Left renal pelvis (tissue), 4 donors: Measurements from ENCODE around the gene HIPK4. TPM values are rescaled to one million over a fixed set of nuclear protein-coding genes. Genes with fewer than 3 reads are reported as not detected.
"Not testable (repeated sequence)": the region's sequence is repeated elsewhere in the genome, so short reads cannot be mapped to it uniquely, and the experiment has no call there.

Source experiments
- DNase-seq, 4 donors: peaks; one replicate each; pipeline ENCODE4 v3.0.0-alpha.2; 2013; ENCODE audit warnings: low read depth in 4 of 4, low spot score in 3 of 4
- polyA plus RNA-seq, 4 donors: library from polyadenylated mRNA; unstranded; fragments of 120-200 nt; gene quantifications; one replicate each; pipeline ENCODE4 v1.2.1, GENCODE V29; 2013; ENCODE audit not compliant: insufficient read length in 4 of 4

HIPK4 gene
- polyA plus RNA-seq, result under 1 TPM; 0.11 to 0.26 (median 0.16) TPM

GRCh38 chr19:40390084-40390742 is at the start of gene HIPK4:
HIPK4 (minus strand) TSS chr19:40390181; CDS start chr19:40389902, 279 bp downstream.
- DNase-seq, result no peak

- no peak for DNase-seq
These were observed 48.3 kb upstream of the HIPK4 start for GRCh38 chr19:40438284-40438683.

GRCh38 chr19:40433391-40434216 is 43.6 kb upstream of the HIPK4 start:
- DNase-seq, result peak; percentile 83 to 89 (median 86)

GRCh38 chr19:40432760-40433159 is 42.8 kb upstream of the HIPK4 start:
- not testable (repeated sequence) for DNase-seq

- DNase-seq, result no peak
These were observed 41.7 kb upstream of the HIPK4 start for GRCh38 chr19:40431698-40432097.

GRCh38 chr19:40430242-40430641 is 40.3 kb upstream of the HIPK4 start:
- DNase-seq, result not testable (repeated sequence)

GRCh38 chr19:40428197-40428596 is 38.2 kb upstream of the HIPK4 start:
- not testable (repeated sequence) for DNase-seq

GRCh38 chr19:40425450-40426287 is 35.7 kb upstream of the HIPK4 start, which contains the start of gene SERTAD1:
SERTAD1 (minus strand) TSS chr19:40425992; CDS start chr19:40423546, 2,446 bp downstream.
- peak; percentile 99 for DNase-seq

- DNase-seq, result no peak
These were observed 34.9 kb upstream of the HIPK4 start for GRCh38 chr19:40424637-40425449.

GRCh38 chr19:40423938-40424337 is 34.0 kb upstream of the HIPK4 start:
- no peak for DNase-seq

- DNase-seq, result no peak
These were observed 33.0 kb upstream of the HIPK4 start for GRCh38 chr19:40422748-40423566.

GRCh38 chr19:40421993-40422747 is 32.2 kb upstream of the HIPK4 start:
- DNase-seq, result no peak

- peak; percentile 66 to 89 (median 84) for DNase-seq
These were observed 31.1 kb upstream of the HIPK4 start for GRCh38 chr19:40420766-40421765.

GRCh38 chr19:40420451-40420765 is 30.4 kb upstream of the HIPK4 start:
- no peak for DNase-seq

- no peak for DNase-seq
These were observed 29.8 kb upstream of the HIPK4 start for GRCh38 chr19:40419780-40420179.

- DNase-seq, result no peak
These were observed 29.2 kb upstream of the HIPK4 start for GRCh38 chr19:40419066-40419612.

GRCh38 chr19:40418040-40418439 is 28.1 kb upstream of the HIPK4 start:
- DNase-seq, result no peak
